Esophagus muscularis mucosa (tissue), 3 donors: ENCODE measurements around the gene ADAM22.

ENCODE experiments used
- CTCF ChIP-seq, 3 experiments: fragments of 200-600 bp in 2 of 3; fragments of 450-650 bp in 1 of 3; sonication (generic) in 2 of 3; IDR thresholded peaks; one replicate each; pipeline ENCODE4 v1.5.1; 2017 to 2019; ENCODE audit warnings: antibody characterized with exemption in 3 of 3, mild to moderate bottlenecking in 2 of 3, moderate library complexity in 1 of 3
- POLR2AphosphoS5 ChIP-seq, 2 donors: sonication (generic); formaldehyde crosslinking; IDR thresholded peaks; one replicate each; pipeline ENCODE4 v1.6.1; 2017; ENCODE audit warnings: antibody characterized with exemption in 2 of 2

- TF ChIP-seq CTCF (IDR thresholded peaks at IDR 0.05), result no peak
- no peak for TF ChIP-seq POLR2AphosphoS5 (IDR thresholded peaks at IDR 0.05)
Measured at GRCh38 chr7:88132725-88133124, 198.7 kb downstream of the ADAM22 start.
